Measurements from ENCODE around the gene MUSTN1. TPM values are rescaled to one million over a fixed set of nuclear protein-coding genes. Genes with fewer than 3 reads are reported as not detected.

Gene MUSTN1
- total and polyA plus RNA-seq, 2 donors (not counting 1 experiment from before 2014, with no cell fraction given), result 0.79 to 11.2 TPM

DNA sequence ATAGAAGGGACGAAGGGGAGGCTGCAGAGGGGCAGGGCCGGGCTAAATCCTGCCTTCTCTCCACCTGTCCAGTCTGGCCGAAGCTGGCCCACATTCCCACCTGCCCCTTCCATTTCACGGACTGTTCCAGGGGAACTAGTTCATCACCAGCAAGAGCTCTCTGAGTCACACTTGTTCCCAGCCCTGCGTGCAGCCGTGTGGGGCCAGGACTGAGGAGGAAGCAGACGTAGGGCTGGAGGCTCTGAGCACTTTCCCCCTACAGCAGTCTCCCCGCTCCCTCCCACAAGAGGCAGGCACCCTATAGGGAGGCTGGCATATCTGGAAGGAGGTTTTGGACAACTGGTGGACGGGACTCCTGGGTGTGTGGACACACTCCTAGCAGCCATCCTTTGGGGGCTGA, 7.4 kb downstream of the MUSTN1 start:
- H3K4me3 Mint-ChIP-seq, result no peak overlapping the region
- intact Hi-C loops (cut with micrococcal nuclease), result no loop called here

DNA sequence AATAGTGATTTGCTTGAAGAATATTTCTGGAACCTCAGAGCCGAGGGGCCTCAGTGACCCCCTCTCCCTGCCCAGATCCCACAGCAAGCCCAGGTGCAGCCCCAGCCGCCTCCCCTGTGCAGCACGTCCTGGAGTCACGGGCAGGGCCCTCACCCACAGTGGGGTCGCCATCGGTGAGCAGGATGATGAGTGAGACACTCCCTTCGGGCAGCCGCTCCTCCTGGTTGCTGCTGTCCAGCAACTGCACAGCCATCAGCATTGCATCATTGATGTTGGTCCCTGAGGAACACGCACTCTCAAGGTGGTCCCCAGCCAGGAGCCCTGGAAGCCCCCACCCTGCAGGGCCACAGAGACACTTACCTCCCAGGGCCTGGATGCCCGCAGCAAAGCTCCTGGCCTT, 10.8 kb downstream of the MUSTN1 start:
- intact Hi-C loops (cut with micrococcal nuclease), result no loop called here
- Histone ChIP-seq H3K36me3 (replicated peaks in 1 of 2; ENCODE audit: control extremely low read depth in 1 of 2, control insufficient read depth in 1 of 2, extremely low read depth in 1 of 2, insufficient read depth in 2 of 2, low read length in 1 of 2) (no peaks in the 10 kb centered on the region), H3K27me3 (replicated peaks in 1 of 4; ENCODE audit: control extremely low read depth in 1 of 4, control insufficient read depth in 3 of 4, insufficient read depth in 4 of 4, low read length in 3 of 4) (no peaks in the 10 kb centered on the region), H3K27ac (ENCODE audit: low read length in 2 of 2) (no peak overlapping the region), H4K20me1 (ENCODE audit: control insufficient read depth, insufficient read depth, low read length, poor library complexity, severe bottlenecking) (no peaks in the 10 kb centered on the region), H3K4me3 (ENCODE audit: control extremely low read depth in 1 of 5, extremely low read depth in 1 of 5, insufficient read depth in 1 of 5, low read depth in 2 of 5, low read length in 4 of 5) (no peak overlapping the region), H2AFZ (ENCODE audit: insufficient read depth, low read depth, low read length, poor library complexity, severe bottlenecking) (no peak overlapping the region), H3K9ac (ENCODE audit: low read length) (no peak overlapping the region), H3K4me2 (replicated peaks; ENCODE audit: low read depth, low read length, poor library complexity, severe bottlenecking) (no peak overlapping the region), H3K79me2 (ENCODE audit: control insufficient read depth, insufficient read depth, low read length) (no peaks in the 10 kb centered on the region), H3K9me3 (ENCODE audit: control extremely low read depth in 1 of 3, control insufficient read depth in 2 of 3, insufficient read depth in 1 of 3, low read length in 2 of 3) (no peaks in the 10 kb centered on the region), H3K4me1 (ENCODE audit: control insufficient read depth in 2 of 2, insufficient read depth in 2 of 2, low read length in 2 of 2) (no peaks in the 10 kb centered on the region)
- POLR2A ChIA-PET, result no interaction called here
- Mint-ChIP-seq H3K4me3 (no peak overlapping the region), H3K4me1 (no peaks in the 10 kb centered on the region), H3K27me3 (no peaks in the 10 kb centered on the region), H3K9me3 (ENCODE audit: insufficient read depth) (no peaks in the 10 kb centered on the region), H3K27ac (no peak overlapping the region)
- 95% methylated on average over 10 of the region's 10 CpGs for WGBS (ENCODE audit: insufficient coverage)
- CTCF ChIA-PET, result no interaction called here
- DNase-seq, result no peak
- no peak for TF ChIP-seq EZH2 (IDR thresholded peaks at IDR 0.05; ENCODE audit: borderline replicate concordance, insufficient read depth, low read depth, low read length, poor library complexity, severe bottlenecking)
- TF ChIP-seq, protein P1, sequence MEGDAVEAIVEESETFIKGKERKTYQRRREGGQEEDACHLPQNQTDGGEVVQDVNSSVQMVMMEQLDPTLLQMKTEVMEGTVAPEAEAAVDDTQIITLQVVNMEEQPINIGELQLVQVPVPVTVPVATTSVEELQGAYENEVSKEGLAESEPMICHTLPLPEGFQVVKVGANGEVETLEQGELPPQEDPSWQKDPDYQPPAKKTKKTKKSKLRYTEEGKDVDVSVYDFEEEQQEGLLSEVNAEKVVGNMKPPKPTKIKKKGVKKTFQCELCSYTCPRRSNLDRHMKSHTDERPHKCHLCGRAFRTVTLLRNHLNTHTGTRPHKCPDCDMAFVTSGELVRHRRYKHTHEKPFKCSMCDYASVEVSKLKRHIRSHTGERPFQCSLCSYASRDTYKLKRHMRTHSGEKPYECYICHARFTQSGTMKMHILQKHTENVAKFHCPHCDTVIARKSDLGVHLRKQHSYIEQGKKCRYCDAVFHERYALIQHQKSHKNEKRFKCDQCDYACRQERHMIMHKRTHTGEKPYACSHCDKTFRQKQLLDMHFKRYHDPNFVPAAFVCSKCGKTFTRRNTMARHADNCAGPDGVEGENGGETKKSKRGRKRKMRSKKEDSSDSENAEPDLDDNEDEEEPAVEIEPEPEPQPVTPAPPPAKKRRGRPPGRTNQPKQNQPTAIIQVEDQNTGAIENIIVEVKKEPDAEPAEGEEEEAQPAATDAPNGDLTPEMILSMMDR (IDR thresholded peaks at IDR 0.05), result no peak
- no peak for ATAC-seq (ENCODE audit: low read depth)

More for the DNA sequence above, 7.4 kb downstream of the MUSTN1 start:
- no peak for TF ChIP-seq EZH2 (IDR thresholded peaks at IDR 0.05; ENCODE audit: borderline replicate concordance, insufficient read depth, low read depth, low read length, poor library complexity, severe bottlenecking)
- TF ChIP-seq, protein P1 (IDR thresholded peaks at IDR 0.05), result no peak
- H3K36me3 ChIP-seq (replicated peaks in 1 of 2; ENCODE audit: control extremely low read depth in 1 of 2, control insufficient read depth in 1 of 2, extremely low read depth in 1 of 2, insufficient read depth in 2 of 2, low read length in 1 of 2), result no peaks in the 10 kb centered on the region
- H2AFZ ChIP-seq (ENCODE audit: insufficient read depth, low read depth, low read length, poor library complexity, severe bottlenecking), result no peak overlapping the region
- no peak overlapping the region for H3K9ac ChIP-seq (ENCODE audit: low read length)
- H3K9me3 ChIP-seq (ENCODE audit: control extremely low read depth in 1 of 3, control insufficient read depth in 2 of 3, insufficient read depth in 1 of 3, low read length in 2 of 3), result no peaks in the 10 kb centered on the region
- no peaks in the 10 kb centered on the region for H3K27me3 ChIP-seq (replicated peaks in 1 of 4; ENCODE audit: control extremely low read depth in 1 of 4, control insufficient read depth in 3 of 4, insufficient read depth in 4 of 4, low read length in 3 of 4)
- Mint-ChIP-seq H3K4me1 (no peaks in the 10 kb centered on the region), H3K27ac (no peak overlapping the region), H3K27me3 (no peaks in the 10 kb centered on the region), H3K9me3 (ENCODE audit: insufficient read depth) (no peaks in the 10 kb centered on the region)
- ChIA-PET CTCF (no interaction called here), POLR2A (no interaction called here)
- WGBS (ENCODE audit: insufficient coverage), result 96% methylated on average over 5 of the region's 9 CpGs
- H3K4me2 ChIP-seq (replicated peaks; ENCODE audit: low read depth, low read length, poor library complexity, severe bottlenecking), result no peak overlapping the region
- H3K4me1 ChIP-seq (ENCODE audit: control insufficient read depth in 2 of 2, insufficient read depth in 2 of 2, low read length in 2 of 2), result no peaks in the 10 kb centered on the region
- DNase-seq, result no peak
- H3K27ac ChIP-seq (ENCODE audit: low read length in 2 of 2), result no peak overlapping the region
- no peaks in the 10 kb centered on the region for H4K20me1 ChIP-seq (ENCODE audit: control insufficient read depth, insufficient read depth, low read length, poor library complexity, severe bottlenecking)
- H3K4me3 ChIP-seq (ENCODE audit: control extremely low read depth in 1 of 5, extremely low read depth in 1 of 5, insufficient read depth in 1 of 5, low read depth in 2 of 5, low read length in 4 of 5), result no peak overlapping the region
- no peaks in the 10 kb centered on the region for H3K79me2 ChIP-seq (ENCODE audit: control insufficient read depth, insufficient read depth, low read length)
- no peak for ATAC-seq (ENCODE audit: low read depth)
